NOMO-1 treated with DMSO at 0.1 percent for 48 hours (cell line): Measurements from ENCODE around the gene PDE7B.
A peak's percentile ranks its signal among the peaks of the same experiment; 100 is the strongest.
"Not testable (repeated sequence)": the region's sequence is repeated elsewhere in the genome, so short reads cannot be mapped to it uniquely, and the experiment has no call there.

Experiments used
- DNase-seq: peaks from one replicate; lab custom pipeline; 2025; ENCODE audit not compliant: unreplicated experiment; lab: John Stamatoyannopoulos, UW

PDE7B gene

DNA sequence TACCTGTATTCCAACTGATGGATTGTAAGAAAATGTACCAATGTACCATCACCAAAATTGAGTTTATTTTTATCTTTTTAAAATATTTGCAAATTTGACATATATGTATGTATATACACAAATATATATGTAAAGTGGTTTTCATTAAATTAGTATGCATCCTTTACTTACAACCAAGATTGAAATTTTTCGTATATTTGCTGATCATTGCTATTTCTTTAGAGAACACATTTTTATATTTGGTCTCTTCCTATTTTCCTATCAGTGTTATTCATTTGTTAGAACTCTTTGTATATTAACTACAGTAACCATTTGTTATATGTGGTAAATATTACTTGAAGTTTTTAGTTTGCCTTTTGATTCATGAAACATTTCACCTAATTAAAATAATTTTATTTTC, 324.4 kb downstream of the PDE7B start:
- no peak for DNase-seq

- no peak for DNase-seq
Observed at GRCh38 chr6:136178749-136179148, 327.2 kb downstream of the PDE7B start.

DNA sequence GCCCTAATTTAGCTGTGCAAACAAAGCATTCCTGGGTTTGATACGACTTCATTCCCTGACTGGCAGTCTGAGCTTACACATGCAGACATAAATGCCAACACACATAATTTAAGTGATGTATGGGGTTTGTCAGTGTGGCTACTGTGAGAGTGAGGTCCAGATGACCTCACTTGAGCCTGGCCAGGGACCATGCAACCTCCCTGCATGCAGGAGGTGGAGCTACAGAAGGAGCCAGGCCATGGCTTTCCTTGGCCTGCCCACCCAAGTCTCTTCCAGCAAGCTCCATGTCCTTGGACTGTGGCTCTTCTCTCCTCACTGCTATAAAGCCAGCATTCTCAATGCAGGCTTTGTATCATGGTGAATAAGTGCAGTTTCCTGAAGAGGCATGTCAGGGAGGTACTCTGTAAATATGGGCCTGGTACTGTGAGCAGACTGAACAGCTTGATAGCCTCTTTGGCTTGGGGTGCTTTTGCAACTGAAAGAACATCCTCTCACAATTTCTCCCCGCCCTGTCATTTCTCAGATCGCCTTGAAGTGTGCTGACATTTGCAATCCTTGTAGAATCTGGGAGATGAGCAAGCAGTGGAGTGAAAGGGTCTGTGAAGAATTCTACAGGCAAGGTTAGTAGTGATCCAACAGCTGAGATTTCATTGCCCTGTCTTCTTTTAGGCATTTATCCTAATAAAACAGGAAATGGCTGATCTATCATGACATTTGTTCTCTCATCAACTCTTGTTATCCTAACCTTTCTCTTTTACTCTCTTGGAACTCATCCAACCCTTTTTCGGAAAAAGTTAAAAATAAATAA, 329.4 kb downstream of the PDE7B start:
- DNase-seq = no peak

DNA sequence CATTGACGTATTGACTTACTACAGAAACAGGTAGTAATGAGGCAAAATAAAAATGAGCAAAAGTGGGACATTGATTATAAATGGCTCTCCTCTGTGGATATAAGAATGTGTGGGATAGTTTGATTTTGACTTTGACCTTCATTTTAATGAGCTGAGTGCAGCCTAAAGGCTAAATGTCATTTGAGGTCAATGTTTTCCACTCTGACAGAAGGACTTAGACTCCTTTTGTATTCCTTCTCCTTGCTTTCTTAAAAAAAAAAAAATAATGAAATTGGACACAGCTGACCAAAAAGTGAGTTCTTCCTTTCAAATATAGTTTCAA, 330.0 kb downstream of the PDE7B start:
- DNase-seq = no peak

- no peak for DNase-seq
Observed at GRCh38 chr6:136181861-136182260, 330.4 kb downstream of the PDE7B start.

DNA sequence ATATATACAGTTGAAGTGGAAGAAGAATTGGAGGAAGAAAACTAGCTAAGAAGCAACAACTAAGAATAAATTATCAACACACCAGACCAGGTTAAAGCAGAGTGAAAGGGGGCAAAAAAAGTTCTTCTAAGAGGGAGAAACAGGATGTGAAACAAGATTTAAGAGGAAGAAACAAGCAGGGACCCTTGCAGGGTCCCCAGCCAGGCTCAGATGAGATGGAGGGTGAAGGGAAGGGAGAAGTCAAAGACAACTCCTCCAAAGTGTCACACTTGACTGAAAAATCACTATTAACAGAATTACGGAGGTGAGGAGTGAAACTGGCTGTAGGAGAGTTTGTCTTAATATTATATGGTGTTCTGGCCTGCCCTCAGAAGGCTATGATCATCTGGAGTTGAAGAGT, 333.2 kb downstream of the PDE7B start:
- DNase-seq = peak; percentile 66

DNA sequence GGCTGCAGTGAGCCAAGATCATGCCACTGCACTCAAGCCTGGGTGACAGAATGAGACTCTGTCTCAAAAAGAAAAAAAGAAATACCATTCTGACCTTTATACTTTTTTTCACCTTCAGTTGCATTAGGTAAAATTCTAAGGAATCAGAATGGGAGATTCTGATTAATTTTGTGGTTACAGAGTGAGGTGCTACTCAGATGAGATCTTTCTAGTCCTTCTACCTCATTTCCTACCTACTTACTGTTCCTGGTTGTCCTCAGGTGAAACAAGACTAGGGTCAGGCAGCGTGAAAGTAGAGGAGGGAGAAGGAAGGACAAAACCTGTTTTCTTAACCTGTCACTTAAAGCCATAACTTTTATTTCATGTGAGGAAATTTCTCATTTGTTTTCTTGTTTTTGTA, 334.9 kb downstream of the PDE7B start:
- no peak for DNase-seq

- DNase-seq = no peak
Observed at GRCh38 chr6:136188486-136188885, 337.0 kb downstream of the PDE7B start.

DNA sequence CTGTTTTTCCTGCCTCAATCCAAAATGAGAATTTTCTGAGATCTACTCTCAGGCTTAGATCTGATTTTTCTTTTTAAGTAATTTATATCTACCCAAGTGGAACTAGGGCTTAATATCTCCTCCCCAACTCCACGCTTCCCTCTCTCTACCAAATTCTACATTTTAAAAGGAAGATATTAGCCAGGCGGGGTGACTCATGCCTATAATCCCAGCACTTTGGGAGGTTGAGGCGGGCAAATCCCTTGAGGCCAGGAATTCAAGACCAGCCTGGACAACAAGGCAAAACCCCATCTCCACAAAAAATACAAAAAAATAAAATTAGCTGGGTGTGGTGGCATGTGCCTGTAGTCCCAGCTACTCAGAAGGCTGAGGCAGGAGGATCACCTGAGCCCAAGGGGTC, 337.6 kb downstream of the PDE7B start:
- no peak for DNase-seq

DNA sequence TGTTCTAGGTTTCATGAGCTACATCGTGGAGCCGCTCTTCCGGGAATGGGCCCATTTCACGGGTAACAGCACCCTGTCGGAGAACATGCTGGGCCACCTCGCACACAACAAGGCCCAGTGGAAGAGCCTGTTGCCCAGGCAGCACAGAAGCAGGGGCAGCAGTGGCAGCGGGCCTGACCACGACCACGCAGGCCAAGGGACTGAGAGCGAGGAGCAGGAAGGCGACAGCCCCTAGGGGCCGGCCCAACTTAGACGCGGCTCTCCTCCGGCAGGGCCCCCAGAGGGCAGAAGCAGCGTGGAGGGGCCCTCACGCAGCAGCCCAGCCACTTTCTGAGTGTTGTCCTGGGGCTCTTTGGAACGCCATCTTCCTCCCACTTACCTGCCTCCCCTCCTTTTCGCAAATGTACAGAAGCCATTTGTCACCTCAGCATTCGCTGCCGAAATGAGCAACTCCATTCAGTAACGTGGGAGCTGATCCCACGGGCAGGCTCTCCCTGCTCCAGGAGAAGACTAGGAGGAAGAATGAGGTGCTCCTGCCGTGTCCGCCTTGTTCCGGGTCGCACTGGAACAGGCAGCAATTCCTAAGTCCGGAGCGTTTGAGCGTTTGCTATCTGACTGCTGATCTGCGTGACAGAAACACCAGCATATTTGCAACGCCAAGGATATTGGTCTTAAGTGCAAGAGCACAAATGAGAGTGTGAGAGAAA, 340.3 kb downstream of the PDE7B start:
- no peak for DNase-seq

- no peak for DNase-seq
Observed at GRCh38 chr6:136192902-136193301, 341.4 kb downstream of the PDE7B start.

GRCh38 chr6:136201732-136202131, 350.2 kb downstream of the PDE7B start:
- no peak for DNase-seq

DNA sequence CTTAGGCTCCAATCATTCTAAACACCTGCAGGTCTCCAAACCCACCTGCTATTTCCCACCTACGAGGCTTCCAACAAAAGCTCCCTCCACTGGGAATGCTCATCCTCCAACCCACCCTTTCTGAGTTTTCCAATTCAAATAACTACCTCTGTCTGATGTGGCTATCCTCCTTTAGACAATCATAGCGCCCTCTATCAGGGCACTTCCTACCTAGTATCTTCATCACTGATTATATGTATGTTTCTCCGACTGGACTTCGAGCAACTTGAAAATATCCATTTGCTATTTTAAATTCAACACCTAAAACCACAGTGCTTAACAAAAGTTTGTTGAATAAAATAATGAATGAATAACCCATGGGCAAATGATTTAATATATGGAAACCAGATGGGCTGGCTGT, 357.3 kb downstream of the PDE7B start:
- no peak for DNase-seq

GRCh38 chr6:136209496-136209895, 358.0 kb downstream of the PDE7B start:
- no peak for DNase-seq

GRCh38 chr6:136210398-136211165, 359.1 kb downstream of the PDE7B start:
- no peak for DNase-seq

GRCh38 chr6:136212608-136213007, 361.1 kb downstream of the PDE7B start:
- no peak for DNase-seq

GRCh38 chr6:136213012-136213539, 361.6 kb downstream of the PDE7B start:
- DNase-seq = no peak

GRCh38 chr6:136213853-136214252, 362.4 kb downstream of the PDE7B start:
- DNase-seq = no peak

DNA sequence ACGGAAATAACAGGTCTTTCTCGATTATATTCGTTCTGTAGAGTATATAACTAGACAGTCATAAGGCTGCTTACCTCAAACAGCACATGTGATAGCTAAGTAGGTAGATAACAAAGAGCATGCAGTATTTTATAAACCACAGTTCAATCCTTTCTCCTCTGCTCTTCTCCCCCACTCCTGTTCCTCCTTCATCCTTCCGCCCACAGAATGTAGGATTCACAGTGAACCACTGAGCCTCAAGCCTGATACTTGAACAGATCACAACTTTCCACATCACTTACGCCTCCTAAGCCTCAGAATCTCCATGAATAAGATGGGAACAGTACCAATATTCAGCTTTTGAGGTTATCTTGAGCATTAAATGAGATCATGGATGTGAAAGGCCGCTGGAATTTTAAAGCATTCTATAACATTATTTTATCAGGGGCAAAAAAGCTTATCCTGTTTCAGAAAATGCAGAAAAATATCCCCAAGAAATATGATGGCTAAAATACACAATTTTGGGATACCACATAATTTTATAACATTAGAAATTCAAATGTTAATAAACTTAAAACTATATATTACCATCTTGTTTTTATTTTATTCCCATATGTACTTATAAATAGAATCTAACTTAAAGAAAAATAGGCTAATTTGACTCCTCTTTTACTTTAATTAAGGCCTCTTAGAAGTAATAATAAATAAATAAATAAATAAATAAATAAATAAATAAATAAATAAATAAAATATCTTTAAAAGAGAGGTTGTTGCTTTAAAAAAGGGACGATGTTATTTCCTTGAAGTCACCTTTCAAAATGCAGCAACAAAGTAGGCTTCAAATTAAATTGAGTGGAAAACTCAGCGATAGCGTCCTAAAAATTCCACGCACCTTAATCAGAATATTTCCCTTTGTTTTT, 365.3 kb downstream of the PDE7B start:
- no peak for DNase-seq

- not testable (repeated sequence) for DNase-seq
Observed at GRCh38 chr6:136224974-136225373, 373.5 kb downstream of the PDE7B start.

- no peak for DNase-seq
Observed at GRCh38 chr6:136225496-136225895, 374.0 kb downstream of the PDE7B start.
